ENCODE results near the gene JAG2. TPM values are rescaled to one million over a fixed set of nuclear protein-coding genes. Genes with fewer than 3 reads are reported as not detected.

JAG2 gene
- total RNA-seq, 4 donors from 2014 or later: 7.5 to 33.0 (median 11.2) TPM

- Histone ChIP-seq H3K4me1 (peaks cover 0 to 24% (median 0%) of the 10 kb centered on the region in 4 donors), H3K36me3 (peaks cover 0 to 33% (median 0%) of the 10 kb centered on the region in 3 donors), H3K27me3 (no peaks in the 10 kb centered on the region), H3K4me3 (no peak overlapping the region), H3K9me3 (no peaks in the 10 kb centered on the region), H3K27ac (no peak overlapping the region)
- no peak for TF ChIP-seq CTCF (IDR thresholded peaks at IDR 0.05)
- no peak for TF ChIP-seq POLR2A (IDR thresholded peaks at IDR 0.05)
- no peak for DNase-seq
Measured at GRCh38 chr14:105209091-105209490, 40.5 kb upstream of the JAG2 start.

- TF ChIP-seq POLR2A (IDR thresholded peaks at IDR 0.05) (no peak), CTCF (IDR thresholded peaks at IDR 0.05) (no peak)
- DNase-seq: no peak
- no peak overlapping the region for H3K27ac ChIP-seq
- no peaks in the 10 kb centered on the region for H3K9me3 ChIP-seq
- H3K4me1 ChIP-seq: peaks cover 0 to 28% (median 0%) of the 10 kb centered on the region in 4 donors
- peaks cover 0 to 33% (median 0%) of the 10 kb centered on the region in 3 donors for H3K36me3 ChIP-seq
- no peak overlapping the region for H3K4me3 ChIP-seq
- H3K27me3 ChIP-seq: no peaks in the 10 kb centered on the region
Measured at GRCh38 chr14:105208738-105209075, 40.1 kb upstream of the JAG2 start.

GRCh38 chr14:105207996-105208737 is 39.6 kb upstream of the JAG2 start:
- Histone ChIP-seq H3K27me3 (no peaks in the 10 kb centered on the region), H3K4me1 (peaks cover 0 to 32% (median under 1%) of the 10 kb centered on the region in 4 donors), H3K27ac (no peak overlapping the region), H3K4me3 (no peak overlapping the region), H3K36me3 (peaks cover 0 to 32% (median 0%) of the 10 kb centered on the region in 3 donors), H3K9me3 (no peaks in the 10 kb centered on the region)
- DNase-seq: no peak
- TF ChIP-seq CTCF (IDR thresholded peaks at IDR 0.05) (no peak), POLR2A (IDR thresholded peaks at IDR 0.05) (no peak)

- no peak for DNase-seq
- H3K9me3 ChIP-seq: no peaks in the 10 kb centered on the region
- H3K4me1 ChIP-seq: peaks cover 0 to 35% (median 1%) of the 10 kb centered on the region in 4 donors
- no peak overlapping the region for H3K27ac ChIP-seq
- H3K36me3 ChIP-seq: peaks cover 0 to 25% (median 0%) of the 10 kb centered on the region in 3 donors
- H3K4me3 ChIP-seq: no peak overlapping the region
- H3K27me3 ChIP-seq: no peaks in the 10 kb centered on the region
- TF ChIP-seq CTCF (IDR thresholded peaks at IDR 0.05): no peak
- no peak for TF ChIP-seq POLR2A (IDR thresholded peaks at IDR 0.05)
Measured at GRCh38 chr14:105207460-105207901, 38.9 kb upstream of the JAG2 start.

GRCh38 chr14:105206873-105207272 is 38.3 kb upstream of the JAG2 start:
- Histone ChIP-seq H3K27ac (no peak overlapping the region), H3K27me3 (no peaks in the 10 kb centered on the region), H3K4me3 (no peak overlapping the region), H3K36me3 (peaks cover 0 to 25% (median 0%) of the 10 kb centered on the region in 3 donors), H3K4me1 (peaks cover 0 to 40% (median 3%) of the 10 kb centered on the region in 4 donors), H3K9me3 (no peaks in the 10 kb centered on the region)
- no peak for DNase-seq
- TF ChIP-seq CTCF (IDR thresholded peaks at IDR 0.05) (no peak), POLR2A (IDR thresholded peaks at IDR 0.05) (no peak)
